Stimulated activated CD4-positive, alpha-beta T cell treated with anti-CD3 and anti-CD28 coated beads, Interleukin-15, amount 100 ng/mL, for 24 hours (primary cell): ENCODE data around the gene LMTK2.

Source experiments
- DNase-seq: peaks from one replicate; pipeline ENCODE4 v3.0.0-alpha.2; 2020

Gene LMTK2

DNA sequence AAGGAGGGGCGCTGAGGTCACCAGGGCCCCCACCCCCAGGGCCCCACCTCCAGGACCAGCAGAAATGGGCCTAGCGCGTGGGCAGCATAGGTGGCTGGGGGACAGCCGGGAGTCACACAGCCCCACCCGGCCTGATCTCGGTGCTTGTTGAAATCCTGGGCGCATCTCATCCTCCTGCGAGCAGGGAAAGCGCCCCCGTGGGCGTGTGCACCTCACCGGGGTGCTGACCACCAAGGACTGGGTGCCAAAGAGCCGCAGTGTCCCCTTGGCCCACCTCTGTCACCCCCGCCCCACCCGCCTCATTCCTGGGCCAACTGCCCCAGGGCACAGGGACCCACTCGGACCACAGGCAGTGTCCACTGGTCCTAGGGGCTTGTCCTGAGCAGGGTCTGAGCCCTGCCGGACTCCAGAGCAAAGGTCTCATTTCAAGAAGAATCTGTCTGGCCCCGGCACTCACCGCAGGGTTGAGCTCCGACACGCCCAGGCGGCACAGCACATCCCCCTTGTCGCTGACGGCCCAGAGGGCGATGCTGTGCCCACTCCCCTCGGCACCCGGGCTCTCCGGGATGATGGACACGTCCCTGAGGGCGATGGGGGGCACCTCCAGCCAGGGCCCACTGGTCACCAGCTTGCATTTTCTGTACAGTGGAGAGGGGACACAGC, 116.0 kb downstream of the LMTK2 start:
- no peak for DNase-seq

DNA sequence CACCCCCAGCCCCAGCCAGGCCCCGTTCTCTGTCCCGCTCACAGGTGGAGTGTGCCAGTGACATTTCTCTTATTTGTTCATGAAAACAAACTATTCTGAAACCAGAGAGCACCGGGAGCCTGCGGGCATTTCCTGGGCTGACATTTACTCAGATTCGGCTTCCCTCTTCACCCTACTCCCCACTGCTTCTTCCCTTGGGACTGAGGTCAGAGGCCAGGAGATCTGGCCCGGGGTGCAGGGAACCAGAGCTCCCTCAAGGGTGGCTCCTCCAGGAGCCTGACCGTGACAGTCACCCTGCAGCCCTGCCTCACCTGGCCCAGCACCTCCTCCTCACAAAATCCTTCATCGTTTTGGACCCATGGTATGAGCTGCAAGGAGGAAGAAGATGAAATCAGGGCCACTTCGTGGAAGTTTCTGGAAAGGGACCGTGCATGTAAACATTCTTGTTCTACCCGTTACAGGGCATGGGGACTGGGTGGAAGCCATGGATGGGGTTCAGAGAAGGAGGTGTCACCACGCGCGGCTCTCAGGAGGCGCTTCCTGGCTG, 116.8 kb downstream of the LMTK2 start:
- DNase-seq, result no peak

DNA sequence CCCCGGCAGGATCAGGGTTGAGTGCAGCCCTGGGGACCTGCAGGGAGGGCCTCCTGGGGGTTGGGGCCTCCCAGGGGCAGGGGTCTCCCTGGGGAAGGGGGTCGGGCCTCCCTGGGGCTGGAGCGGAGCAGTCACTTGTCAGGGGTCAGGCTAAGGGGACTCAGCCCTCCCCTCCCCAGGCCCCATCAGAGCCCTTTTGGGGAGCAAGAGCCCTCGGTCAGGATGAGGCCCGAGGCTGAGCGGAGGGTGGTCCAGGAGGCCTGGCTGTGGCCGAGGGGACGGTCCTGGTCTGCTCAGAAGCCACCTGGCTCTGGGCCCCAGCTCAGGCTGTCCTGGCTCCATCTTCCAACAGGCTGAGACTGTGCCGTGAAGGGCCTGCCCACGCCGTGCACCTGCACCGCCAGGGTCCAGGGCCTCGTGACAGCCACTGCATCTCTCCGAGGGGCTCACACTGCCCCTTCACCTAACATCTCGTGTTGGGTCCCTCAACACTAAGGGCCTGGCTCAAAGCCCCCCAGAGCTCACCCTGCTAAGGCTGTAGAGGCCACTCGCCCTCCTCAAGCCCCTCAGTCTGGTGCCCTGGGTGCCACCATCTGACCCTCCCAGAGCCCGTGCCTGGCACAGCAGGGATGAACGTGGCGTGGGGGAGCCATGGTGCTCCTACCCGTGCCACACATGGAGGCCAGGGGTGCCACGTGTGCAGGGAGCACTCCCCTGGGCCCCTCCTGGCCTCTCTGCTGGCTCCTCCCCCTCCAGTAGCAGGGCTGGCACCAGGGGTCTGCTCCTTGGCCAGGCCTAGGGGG, 117.4 kb downstream of the LMTK2 start:
- DNase-seq, result no peak

DNA sequence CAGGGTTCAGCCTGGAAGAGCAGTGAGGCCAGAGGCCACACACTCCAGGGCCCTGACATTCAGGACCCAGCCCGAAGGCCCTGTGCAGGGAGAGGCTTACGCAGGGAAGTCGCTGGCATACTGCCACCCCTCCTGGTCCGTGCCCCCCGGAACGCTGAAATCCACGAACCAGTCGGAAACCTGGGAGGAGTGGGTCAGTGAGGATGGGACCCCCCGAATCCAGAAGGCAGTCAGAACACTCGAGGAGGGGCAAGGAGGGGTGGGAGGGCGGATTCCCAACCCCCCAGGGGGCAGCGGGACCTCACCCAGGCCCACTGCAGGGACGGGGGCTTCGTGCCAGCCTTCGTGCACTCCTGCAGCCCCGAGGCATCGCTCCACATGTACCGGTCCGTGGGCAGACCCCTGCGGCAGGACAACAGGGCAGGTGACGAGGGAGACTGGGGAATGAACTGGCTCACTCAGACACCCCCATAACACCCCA, 118.1 kb downstream of the LMTK2 start:
- DNase-seq, result no peak

DNA sequence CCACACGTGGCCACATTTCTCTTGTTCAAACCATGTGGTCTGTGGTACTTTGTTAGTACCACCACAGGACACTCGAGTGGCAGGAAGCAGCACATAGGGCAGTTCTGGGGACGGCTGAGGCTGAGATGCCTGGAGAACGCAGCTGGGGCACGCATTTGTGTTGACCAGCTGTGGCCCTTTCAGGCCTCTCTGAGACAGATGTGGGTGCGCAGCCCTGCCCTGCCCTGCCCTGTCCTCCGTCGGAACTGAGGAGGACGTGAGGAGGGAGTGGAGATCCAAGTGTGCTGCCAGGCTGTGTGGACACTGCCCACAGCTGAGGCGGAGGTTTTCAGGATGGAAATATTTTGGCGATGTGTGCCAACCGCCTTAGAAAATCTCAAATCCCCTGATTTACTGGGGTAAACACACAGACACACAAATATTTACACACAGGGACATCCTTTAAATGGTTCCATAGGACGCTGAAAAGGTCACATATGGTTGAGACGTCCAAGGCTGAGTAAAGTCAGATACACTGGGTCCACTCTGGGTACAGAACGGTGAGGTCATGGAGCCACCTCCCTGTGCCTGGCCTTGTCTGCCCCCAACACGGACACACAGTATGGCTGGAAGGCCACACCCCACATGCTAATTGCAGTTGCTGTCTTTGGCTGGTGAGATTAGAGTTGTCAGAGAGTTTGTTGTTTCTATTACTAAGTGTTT, 119.4 kb downstream of the LMTK2 start:
- DNase-seq, result no peak

DNA sequence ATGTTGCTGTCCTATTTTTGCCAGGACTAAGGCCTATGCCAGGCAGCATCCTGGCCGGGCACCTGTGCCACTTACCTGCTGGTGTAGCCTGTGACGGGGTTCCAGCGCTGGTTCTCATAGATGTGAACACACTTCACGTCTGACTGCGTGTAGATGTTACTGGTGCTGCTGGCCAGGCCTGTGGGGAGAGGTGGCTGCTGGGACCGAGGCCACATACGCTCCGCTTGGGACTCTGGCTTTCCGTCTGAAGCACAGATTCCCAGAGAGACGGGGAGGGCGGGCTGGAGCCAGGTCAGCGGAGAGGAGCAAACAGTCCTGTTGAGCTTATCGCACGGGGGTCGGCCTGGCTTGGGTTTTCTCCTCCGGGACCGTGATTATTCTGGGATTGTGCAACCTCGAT, 121.3 kb downstream of the LMTK2 start:
- no peak for DNase-seq

DNA sequence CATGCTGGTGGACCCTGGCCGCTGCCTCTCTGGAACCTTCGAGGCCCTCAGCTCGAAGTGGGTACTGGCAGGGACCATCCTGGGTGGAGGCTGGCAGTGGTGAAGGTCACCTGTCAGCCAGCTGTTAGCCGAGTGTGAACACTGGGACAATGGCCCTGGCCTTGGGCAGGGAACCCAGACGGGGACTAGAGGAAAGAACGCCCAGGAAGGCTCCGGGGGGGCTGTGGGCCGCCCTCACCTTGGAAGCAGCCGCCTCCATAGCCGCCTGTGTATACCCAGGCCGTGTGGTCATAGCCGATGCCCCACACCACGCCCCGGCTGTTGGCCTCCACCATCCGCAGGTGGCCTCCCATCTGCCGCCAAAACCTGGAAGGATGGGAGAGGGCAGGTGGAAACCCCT, 122.1 kb downstream of the LMTK2 start:
- no peak for DNase-seq

DNA sequence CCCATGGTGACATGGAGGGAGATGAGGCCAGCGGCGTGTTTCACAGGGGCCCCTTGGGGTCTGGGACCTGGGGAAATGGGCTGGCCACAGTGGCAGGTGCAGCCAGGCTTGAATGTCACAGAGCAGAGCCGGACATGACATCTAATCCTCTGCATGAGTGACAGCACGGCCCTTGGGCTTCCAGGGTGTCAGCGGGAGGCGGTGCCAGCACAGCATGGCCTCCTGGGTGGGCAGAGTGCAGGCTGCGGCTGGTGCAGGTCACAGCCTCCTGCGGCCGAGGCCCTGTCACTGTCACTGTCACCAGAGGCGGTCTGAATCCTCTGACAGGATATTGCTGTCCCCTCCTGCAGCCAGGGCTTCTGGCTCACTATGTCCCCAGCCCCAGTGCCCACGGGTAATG, 122.8 kb downstream of the LMTK2 start:
- no peak for DNase-seq

DNA sequence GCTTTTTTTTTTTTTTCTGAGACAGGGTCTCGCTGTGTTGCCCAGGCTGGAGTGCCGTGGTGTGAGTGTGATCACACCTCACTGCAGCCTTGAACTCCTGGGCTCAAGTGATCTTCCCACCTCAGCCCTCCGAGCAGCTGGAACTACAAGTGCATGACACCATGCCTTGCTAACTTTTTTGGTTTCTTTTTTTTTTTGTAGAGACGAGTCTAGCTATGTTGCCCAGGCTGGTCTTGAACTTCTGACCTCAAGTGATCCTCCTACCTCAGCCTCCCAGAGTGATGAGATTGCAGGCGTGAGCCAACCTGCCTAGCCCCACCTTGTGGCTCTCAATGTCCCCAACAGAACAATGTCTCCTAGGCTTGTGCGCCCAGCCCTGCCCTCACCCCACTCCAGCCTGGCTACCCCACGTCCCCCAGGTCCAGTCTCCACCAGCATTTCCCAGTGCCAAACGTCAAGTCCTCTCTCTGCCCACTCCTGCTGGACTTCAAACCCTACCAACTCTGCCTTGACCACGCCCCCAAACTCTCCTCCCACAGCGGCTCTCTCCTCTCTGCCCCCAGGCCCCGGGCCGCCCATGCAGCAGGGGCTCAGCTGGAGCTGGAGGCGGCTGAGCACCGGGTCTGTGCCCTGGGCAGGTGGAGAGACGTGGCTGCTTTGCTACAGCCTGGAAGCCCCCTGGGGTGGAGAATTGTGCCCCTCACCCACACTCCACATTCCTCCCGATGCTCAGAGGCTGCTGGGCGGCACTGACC, 123.5 kb downstream of the LMTK2 start:
- no peak for DNase-seq

DNA sequence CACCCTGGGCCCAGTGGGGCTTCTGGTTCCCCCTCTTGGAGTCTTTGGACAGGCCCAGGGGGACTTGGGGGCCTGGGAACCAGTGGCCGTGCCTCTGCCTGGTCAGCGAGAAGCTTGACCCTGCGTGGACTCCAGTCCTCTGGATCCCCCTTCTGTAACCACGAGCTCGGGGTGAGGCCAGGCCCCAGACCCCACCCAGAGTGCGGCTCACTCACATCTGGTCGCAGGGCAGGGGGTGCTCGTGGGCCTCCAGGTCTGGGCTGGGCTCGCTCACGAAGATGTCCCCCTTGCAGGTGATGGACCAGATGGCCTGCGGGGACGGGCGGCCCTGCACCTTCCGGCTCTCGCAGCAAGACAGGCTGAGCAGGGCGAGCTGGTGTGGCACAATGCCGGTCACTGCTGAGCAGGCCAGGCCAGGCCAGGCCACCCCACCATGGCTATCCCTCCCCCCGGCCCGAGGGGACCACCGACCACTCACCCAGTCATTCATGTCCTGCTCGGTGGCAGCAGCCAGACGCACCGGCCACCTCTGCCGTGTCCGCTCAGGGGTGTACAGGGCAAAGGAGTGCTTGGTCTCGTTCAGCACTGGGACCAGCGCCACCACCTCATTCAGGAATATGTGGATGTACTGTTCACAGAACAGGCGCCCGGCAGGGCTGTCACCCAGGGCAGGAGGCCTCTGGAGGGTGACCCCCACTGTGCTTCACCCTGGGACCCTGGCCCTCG, 124.2 kb downstream of the LMTK2 start:
- no peak for DNase-seq

DNA sequence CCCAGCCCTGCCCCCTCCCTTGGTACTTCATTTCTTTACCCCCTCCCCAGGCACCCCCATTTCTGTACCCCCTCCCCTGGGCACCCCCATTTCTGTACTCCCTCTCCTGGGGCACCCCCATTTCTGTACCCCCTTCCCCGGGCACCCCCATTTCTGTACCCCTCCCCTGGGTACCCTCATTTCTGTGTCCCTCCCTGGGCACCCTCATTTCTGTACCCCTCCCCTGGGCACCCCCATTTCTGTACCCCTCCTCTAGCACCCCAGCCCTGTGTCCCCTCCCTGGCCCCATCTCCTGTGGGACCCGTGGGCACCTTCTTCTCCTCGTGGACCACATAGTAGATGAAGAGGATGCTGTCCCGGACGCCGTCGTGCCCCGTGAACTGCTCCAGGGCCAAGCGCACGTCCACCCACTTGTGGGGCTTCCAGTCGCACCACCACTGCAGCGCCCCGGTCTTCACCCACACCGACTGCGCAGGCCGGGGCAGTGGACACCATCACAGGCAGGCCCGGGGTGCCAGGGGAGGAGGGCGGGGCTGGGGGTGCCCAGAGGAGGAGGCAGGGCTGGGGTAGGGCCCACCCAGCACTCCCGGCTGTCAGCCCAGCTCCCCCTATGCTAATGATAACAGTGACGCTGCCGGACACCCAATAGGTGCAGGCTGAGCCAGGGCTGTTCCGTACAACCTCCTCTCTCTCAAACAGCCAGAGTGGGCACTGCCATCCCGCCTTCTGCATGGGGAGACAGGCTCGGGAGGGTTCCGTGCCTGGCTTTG, 125.0 kb downstream of the LMTK2 start:
- DNase-seq, result no peak

DNA sequence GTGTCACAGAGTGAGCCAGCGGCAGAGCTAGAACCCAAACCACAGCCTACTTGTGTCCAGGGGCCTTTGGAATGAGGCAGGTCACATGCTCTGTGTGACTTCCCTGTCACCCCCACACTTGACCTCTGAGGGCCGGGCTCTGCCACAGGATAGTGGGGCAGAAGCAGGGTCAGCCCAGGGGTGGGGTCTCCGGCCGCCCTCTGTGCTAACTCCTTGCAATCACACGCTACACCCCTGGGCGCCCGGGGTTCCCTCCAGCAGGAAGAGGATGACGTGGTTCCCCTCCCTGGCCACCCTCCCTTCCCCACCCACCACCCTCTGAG, 125.6 kb downstream of the LMTK2 start:
- DNase-seq, result no peak

DNA sequence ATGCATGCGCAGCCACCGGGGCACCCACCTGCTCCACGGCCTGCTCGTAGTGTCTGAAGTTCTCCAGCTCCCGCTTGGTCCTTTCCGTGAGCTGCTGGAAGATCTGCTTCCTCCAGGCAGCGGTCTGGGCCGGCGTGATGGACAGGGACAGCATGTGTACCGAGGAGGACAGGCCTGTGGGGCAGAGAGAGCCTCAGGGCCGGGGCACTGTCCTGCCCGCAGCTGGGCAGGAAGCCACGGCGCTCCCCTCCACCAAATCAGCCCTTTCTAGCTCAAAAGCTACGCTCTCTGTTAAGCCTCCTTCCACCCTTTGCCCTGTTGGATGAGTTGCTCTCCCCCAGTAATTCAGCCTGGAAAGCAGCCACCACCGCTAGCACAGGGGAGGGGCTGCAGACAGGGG, 126.1 kb downstream of the LMTK2 start:
- no peak for DNase-seq

DNA sequence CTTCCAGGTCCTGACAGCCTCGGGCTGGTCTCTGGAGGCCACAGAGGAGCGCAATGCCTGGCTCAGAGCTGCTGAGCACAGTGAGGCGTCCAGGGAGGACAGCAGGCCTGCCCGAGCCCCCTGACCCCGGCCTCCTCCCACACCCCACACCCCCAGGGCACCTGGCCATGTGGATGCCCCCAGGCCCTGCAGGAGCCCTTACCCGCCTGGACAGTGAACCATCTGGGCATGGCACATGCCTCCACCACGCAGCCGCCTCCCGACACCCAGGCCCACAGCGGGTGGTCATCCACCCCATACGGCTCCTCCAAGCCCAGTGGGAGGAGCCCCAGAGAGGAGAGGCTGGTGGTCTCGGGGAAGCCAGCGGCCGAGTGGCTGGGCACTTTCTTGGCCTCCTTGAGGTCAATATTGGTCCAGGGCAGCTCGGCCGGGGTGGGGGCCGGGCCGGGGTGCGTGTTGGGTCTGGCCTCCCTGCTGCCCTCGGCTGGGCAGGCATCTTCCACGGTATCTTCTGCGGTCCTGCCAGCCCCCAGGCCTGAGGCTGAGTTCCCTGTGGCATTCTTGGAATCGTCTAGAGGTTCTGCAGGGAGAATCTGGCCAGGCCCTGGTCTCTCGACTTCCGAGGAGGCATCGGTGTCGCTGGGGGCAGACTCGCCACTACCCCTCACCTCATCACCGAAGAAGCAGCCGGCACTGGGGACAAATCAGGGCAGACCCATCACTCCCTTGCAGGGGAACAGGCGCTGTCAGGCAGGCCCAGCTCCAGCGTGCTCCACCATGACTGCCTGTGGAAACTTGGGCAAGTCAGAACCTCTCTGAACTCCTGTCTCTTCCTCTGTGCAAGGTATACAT, 126.8 kb downstream of the LMTK2 start:
- no peak for DNase-seq

DNA sequence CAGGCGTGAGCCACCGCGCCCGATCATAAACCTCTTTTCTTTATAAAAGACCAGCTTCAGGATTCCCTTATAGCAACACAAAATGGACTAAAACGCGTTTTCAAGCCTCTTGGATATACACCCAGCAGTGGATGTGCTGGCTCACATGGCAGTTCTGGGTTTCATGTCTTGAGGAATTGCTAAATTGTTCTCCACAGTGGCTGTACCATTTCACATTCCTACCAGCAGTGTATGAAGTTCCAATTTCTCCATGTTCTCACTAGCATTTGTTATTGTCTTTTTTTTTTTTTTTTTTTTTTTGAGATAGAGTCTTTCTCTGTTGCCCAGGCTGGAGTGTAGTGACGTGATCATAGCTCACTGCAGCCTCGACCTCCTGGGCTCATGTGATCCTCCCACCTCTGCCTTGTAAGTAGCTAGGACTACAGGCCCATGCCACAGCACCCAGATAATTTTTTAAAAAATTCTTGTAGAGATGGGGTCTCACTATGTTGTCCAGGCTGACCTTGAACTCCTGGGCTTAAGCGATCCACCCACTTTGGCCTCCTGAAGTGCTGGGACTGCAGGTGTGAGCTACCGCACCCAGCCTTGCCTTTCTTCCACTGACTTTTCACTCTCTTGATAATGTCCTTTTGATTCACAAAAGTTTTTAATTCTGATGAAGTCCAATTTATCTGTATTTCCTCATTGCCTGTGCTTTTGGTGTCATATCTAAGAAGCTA, 127.9 kb downstream of the LMTK2 start:
- no peak for DNase-seq

DNA sequence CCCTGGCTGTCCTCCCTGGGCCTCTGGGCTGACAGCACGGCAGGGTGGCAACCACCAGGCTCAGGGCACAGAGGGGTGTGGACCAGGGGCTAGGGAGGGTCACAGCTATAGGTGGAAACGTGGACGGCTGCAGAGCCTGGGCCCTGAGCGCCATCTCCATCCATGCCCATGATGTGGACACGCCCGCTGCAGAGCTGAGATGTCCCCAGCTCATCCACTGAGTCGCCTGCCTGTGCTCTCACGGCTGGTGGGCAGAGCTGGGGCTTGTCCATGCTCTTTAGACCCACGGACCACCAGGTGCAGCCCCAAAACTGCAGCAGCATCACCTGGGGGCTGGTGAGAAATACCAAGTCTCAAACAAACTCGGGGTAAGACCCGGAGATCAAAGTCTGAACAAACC, 129.2 kb downstream of the LMTK2 start:
- DNase-seq, result no peak

DNA sequence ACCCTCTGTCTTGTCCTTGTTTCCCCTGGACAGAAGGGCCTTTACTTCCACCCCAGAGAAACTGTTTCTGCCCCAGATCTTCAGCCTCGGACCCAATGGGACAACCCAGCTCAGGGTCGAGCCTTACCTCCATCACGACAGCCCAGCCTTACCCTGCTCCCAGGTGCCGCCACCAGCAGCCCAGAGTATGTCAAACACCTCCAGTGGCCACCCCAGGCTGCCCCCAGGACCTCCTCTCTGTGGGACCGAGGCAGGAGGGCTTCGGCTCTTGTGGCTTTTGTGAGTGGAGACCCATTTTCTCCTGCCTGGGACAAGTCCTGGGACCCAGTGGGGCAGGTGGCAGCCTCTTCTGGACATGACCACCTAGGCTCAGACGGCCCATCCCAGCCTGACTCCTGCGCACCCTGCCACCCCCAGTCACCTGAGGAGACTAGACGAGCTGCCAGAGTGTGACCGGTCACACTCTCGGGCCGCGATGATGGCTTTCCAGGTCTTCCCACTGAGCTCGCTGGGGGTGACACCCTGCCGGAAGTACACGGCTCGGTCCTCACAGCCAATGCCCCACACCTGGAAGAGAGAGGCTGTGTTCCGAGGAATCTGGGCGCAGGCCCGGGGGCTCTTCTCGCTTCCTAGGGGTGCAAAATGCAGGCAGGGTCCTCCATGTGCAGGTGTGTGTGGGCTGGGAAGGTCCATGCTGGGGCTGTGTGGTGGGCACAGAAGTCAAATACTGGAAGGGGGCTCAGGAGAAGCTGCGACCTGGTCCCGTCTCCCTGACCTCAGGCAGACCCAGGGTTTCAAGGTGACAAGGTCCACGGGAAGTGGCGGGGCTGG, 129.9 kb downstream of the LMTK2 start:
- DNase-seq, result no peak

DNA sequence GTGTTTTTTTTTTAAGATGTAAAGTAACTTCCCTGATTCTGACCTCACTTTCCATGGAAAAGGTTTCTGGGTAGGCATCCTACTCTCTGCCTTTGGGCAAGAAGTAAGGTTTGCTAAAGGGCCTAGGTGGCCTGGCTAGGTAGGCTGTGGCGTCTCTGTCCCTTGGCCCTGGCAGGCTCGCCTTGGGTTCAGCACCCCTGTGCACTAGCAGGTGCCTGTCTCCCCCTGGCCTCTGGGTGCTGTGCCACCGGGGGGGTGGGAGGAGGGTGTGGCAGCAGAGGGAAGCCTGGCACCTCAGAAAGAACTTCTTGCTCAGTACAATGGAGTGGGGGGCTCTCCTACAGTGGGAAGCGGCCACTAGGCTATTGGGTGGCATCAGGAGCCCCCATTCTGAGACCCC, 131.4 kb downstream of the LMTK2 start:
- DNase-seq, result no peak

DNA sequence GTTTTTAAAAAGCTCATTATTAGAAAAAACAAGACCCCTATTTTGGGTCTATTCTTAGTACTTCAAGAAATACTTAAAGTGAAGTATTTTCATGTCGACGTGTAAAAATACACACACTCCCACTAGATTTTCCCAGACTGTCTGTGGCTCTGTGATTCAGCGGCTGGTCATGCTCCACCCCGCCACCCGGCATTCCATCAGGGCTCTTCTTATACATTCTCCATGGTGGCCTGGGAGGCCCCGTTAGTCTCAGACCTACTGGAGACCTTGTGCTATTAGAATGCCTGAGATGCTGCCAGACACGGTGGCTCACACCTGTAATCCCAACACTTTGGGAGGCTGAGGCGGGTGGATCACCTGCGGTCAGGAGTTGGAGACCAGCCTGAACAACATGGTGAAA, 132.3 kb downstream of the LMTK2 start:
- no peak for DNase-seq
